Adrenal gland (tissue), 12 donors: ENCODE measurements around the gene MAD2L1BP. TPM values are rescaled to one million over a fixed set of nuclear protein-coding genes. Genes with fewer than 3 reads are reported as not detected.

Source experiments
- DNase-seq, 7 donors: peaks; one replicate each; pipeline ENCODE4 v3.0.0-alpha.2; 2019 to 2020
- H3K27ac ChIP-seq, 5 donors: fragments of 200-600 bp; sonication (generic) in 4 of 5; 1 replicate in 3 of 5; 2 replicates in 2 of 5; pipeline versions ENCODE4 v1.5.1 to v1.8.0; 2016 to 2020; ENCODE audit warnings: mild to moderate bottlenecking in 1 of 5
- H3K27me3 ChIP-seq: fragments of 200-600 bp; 2 replicates; pipeline ENCODE4 v1.8.0; 2021
- H3K36me3 ChIP-seq, 2 donors: fragments of 200-600 bp; replicated peaks in 1 of 2; 1 replicate in 1 of 2; 2 replicates in 1 of 2; pipeline versions ENCODE4 v1.5.1 to v1.8.0; 2018 to 2022
- H3K4me1 ChIP-seq, 2 donors: fragments of 200-600 bp; replicated peaks in 1 of 2; 1 replicate in 1 of 2; 2 replicates in 1 of 2; pipeline versions ENCODE4 v1.5.1 to v1.8.0; 2018 to 2021
- H3K4me3 ChIP-seq, 4 donors: fragments of 200-600 bp; sonication (generic) in 3 of 4; one replicate each; pipeline ENCODE4 v1.5.1; 2016 to 2018
- H3K9me3 ChIP-seq, 3 donors: fragments of 200-600 bp; sonication (generic) in 1 of 3; replicated peaks in 1 of 3; 1 replicate in 2 of 3; 2 replicates in 1 of 3; pipeline versions ENCODE4 v1.5.1 to v1.8.0; 2016 to 2021
- POLR2A ChIP-seq, 2 donors: fragments of 450-650 bp; IDR thresholded peaks; one replicate each; pipeline ENCODE4 v1.6.1; 2017; ENCODE audit warnings: antibody characterized with exemption in 2 of 2, mild to moderate bottlenecking in 2 of 2, moderate library complexity in 1 of 2
- WGBS, 4 donors: extraction: QIAGEN DNeasy Blood & Tissue Kit in 2 of 4; methylation state at CpG; one replicate each; pipeline versions ENCODE4 v1.1.5 to v1.1.7; 2013 to 2017; 5-methylcytosine and 5-hydroxymethylcytosine counted together
- intact Hi-C, 2 donors: fragments of 100-400 bp; cut with DNase I; formaldehyde crosslinking; loops; one replicate each; pipeline versions ENCODE4 v1.14.1 to v1.15.0; 2022 to 2023
- polyA plus RNA-seq, 3 donors: library from polyadenylated mRNA; stranded (reverse); fragments of 200-250 nt in 2 of 3; fragments of 350-450 nt in 1 of 3; fragmentation: Illumina TruSeq in 1 of 3; extraction: RNeasy Lipid Tissue Mini Kit (QIAGEN cat#74804) in 1 of 3; gene quantifications; one replicate each; pipeline ENCODE4 v1.2.3, GENCODE V29; 2013 to 2014
- total RNA-seq, 9 donors: library from RNA; depleted of rRNA in 4 of 9; stranded (reverse); fragments of >200 nt in 4 of 9; fragments of 120-200 nt in 1 of 9; fragmentation: NEBNext Ultra II Directional in 1 of 9; extraction: Animal tissue kit (Norgen Biotek cat#: 25700) in 1 of 9; gene quantifications; one replicate each; pipeline versions ENCODE4 v1.1.0 to v1.2.4, GENCODE V29; 2013 to 2023
- TF ChIP-seq, protein P1 (sequence below), 6 experiments: fragments of 450-650 bp in 4 of 6; fragments of 200-600 bp in 2 of 6; sonication (generic) in 1 of 6; IDR thresholded peaks; 1 replicate in 5 of 6; 2 replicates in 1 of 6; pipeline versions ENCODE4 v1.5.1 to v1.8.0; 2016 to 2021; ENCODE audit warnings: antibody characterized with exemption in 6 of 6, mild to moderate bottlenecking in 2 of 6, moderate library complexity in 1 of 6
- donor health status: healthy with polysubstance abuse.
- donor health status: Bipolar disorder and iron deficiency.
- donor health status: DM: yes; HTN: yes; CAD: no.
- donor health status: DM: no; HTN: no; CAD: no.
- donor health status: DM: no; HTN: no; CAD: no.
- donor health status: DM: yes; HTN: yes; CAD: no.

The MAD2L1BP gene
- total and polyA plus RNA-seq, 12 donors, result 15.2 to 112 (median 27.2) TPM

DNA sequence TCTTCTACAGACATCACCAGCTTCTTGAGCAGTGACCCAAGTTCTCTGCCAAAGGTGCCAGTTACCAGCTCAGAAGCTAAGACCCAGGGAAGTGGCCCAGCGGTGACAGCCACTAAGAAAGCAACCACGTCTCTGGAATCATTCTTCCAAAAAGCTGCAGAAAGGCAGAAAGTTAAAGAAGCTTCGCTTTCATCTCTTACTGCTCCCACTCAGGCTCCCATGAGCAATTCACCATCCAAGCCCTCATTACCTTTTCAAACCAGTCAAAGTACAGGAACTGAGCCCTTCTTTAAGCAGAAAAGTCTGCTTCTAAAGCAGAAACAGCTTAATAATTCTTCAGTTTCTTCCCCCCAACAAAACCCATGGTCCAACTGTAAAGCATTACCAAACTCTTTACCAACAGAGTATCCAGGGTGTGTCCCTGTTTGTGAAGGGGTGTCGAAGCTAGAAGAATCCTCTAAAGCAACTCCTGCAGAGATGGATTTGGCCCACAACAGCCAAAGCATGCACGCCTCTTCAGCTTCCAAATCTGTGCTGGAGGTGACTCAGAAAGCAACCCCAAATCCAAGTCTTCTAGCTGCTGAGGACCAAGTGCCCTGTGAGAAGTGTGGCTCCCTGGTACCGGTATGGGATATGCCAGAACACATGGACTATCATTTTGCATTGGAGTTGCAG lies 21.8 kb upstream of the MAD2L1BP start:
- no peak overlapping the region for H3K4me3 ChIP-seq
- H3K27me3 ChIP-seq, result no peaks in the 10 kb centered on the region
- 93 to 98% (median 94%) methylated on average over 5 to 6 of the region's 6 CpGs for WGBS, 4 donors
- TF ChIP-seq POLR2A (IDR thresholded peaks at IDR 0.05), result no peak
- TF ChIP-seq, protein P1, sequence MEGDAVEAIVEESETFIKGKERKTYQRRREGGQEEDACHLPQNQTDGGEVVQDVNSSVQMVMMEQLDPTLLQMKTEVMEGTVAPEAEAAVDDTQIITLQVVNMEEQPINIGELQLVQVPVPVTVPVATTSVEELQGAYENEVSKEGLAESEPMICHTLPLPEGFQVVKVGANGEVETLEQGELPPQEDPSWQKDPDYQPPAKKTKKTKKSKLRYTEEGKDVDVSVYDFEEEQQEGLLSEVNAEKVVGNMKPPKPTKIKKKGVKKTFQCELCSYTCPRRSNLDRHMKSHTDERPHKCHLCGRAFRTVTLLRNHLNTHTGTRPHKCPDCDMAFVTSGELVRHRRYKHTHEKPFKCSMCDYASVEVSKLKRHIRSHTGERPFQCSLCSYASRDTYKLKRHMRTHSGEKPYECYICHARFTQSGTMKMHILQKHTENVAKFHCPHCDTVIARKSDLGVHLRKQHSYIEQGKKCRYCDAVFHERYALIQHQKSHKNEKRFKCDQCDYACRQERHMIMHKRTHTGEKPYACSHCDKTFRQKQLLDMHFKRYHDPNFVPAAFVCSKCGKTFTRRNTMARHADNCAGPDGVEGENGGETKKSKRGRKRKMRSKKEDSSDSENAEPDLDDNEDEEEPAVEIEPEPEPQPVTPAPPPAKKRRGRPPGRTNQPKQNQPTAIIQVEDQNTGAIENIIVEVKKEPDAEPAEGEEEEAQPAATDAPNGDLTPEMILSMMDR (IDR thresholded peaks at IDR 0.05), result no peak
- intact Hi-C loops, result no loop called here
- H3K36me3 ChIP-seq, result peaks cover 0 to 34% of the 10 kb centered on the region in 2 donors
- no peak for DNase-seq
- no peak overlapping the region for H3K27ac ChIP-seq
- H3K9me3 ChIP-seq, result no peaks in the 10 kb centered on the region
- no peaks in the 10 kb centered on the region for H3K4me1 ChIP-seq

DNA sequence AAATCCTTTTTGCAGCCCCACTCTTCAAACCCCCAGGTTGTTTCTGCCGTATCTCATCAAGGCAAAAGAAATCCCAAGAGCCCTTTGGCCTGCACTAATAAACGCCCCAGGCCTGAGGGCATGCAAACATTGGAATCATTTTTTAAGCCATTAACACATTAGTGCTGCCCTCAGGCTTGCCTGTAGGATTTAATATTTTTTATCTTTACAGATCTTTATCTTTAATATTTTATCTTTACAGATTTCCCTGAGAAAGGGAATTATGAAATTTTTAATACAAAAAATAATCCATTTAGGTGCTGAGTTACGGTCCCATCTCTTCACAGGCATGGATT lies 21.3 kb upstream of the MAD2L1BP start:
- 82 to 93% (median 92%) methylated on average over 3 of the region's 3 CpGs for WGBS, 4 donors
- H3K4me1 ChIP-seq, result no peaks in the 10 kb centered on the region
- no peak overlapping the region for H3K27ac ChIP-seq
- H3K27me3 ChIP-seq, result no peaks in the 10 kb centered on the region
- no peaks in the 10 kb centered on the region for H3K9me3 ChIP-seq
- H3K4me3 ChIP-seq, result no peak overlapping the region
- TF ChIP-seq POLR2A (IDR thresholded peaks at IDR 0.05), result no peak
- TF ChIP-seq, protein P1 (IDR thresholded peaks at IDR 0.05), result no peak
- H3K36me3 ChIP-seq, result peaks cover 0 to 34% of the 10 kb centered on the region in 2 donors
- intact Hi-C loops, result no loop called here
- no peak for DNase-seq

DNA sequence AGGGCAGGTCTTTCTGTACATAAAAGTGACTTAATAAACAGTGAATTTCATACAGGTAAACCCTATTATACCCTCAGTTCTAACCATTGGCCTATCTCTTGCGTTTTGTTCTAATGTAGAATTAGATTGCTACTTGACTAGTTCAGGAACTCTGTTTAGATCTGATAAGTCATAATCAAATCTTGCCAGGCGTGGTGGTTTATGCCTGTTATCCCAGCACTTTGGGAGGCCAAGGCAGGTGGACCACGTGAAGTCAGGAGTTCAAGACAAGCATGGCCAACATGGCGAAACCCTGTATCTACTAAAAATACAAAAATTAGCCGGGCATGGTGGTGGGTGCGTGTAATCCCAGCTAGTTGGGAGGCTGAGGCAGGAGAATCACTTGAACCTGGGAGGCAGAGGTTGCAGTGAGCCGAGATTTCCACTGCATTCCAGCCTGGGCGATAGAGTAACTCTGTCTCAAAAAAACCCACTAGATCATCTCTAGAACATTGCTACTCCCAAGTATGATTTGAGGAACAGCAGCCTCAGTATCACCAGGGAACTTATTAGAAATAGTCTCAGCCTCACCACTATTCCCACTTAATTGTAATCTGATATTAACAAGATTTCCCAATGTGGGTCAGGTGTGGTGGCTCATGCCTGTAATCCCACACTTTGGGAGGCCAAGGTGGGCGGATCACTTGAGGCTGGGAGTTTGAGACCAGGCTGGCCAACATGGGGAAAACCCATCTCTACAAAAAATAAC lies 18.7 kb upstream of the MAD2L1BP start:
- Histone ChIP-seq H3K4me1 (no peaks in the 10 kb centered on the region), H3K4me3 (no peak overlapping the region), H3K36me3 (peaks cover 0 to 41% of the 10 kb centered on the region in 2 donors), H3K27ac (no peak overlapping the region), H3K27me3 (no peaks in the 10 kb centered on the region), H3K9me3 (no peaks in the 10 kb centered on the region)
- peak in 1 of 7 donors; percentile 48 for DNase-seq
- WGBS, 4 donors, result 89 to 95% (median 92%) methylated on average over 9 of the region's 9 CpGs
- intact Hi-C loops, result no loop called here
- no peak for TF ChIP-seq POLR2A (IDR thresholded peaks at IDR 0.05)
- TF ChIP-seq, protein P1 (IDR thresholded peaks at IDR 0.05), result no peak

DNA sequence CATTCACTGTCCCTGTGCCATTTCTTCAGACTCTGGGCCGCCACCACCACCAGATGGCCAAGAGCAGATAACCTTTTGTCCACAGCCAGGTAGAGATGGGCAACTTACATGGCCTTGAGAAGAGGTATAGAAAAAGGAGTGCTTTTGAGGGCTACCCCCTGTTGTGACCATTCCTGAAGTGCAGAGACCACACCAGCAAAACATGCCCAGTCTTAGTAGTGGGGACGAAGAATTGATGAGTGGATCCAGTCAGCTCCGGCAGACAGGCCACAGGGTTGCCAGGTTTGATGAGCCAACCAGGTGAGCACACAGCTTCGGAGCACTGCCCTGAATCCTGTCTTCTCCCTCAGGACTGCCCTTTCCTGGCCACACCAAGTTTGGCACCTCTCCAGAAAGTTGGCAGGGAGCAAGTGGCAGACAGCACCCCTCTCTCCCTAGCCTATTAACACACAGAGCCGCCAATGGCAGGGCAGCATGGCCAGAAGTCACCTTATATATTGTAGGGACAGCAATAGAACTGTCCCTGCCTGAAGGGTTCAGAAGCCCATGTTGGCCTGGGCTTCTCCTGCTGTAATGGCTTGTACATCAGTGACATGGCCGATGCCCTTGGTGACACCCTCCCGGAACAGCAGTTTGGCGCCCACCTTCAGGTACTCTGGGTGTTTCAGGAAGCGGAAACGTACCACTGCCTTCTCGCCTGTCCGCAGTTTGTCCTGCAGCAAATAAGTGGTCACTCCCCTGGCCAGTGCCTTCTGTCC lies 14.4 kb upstream of the MAD2L1BP start:
- no peaks in the 10 kb centered on the region for H3K27me3 ChIP-seq
- peak in 1 of 7 donors; percentile 54 for DNase-seq
- H3K27ac ChIP-seq, result no peak overlapping the region
- no peaks in the 10 kb centered on the region for H3K4me1 ChIP-seq
- no peaks in the 10 kb centered on the region for H3K9me3 ChIP-seq
- peaks cover 0 to 62% of the 10 kb centered on the region in 2 donors for H3K36me3 ChIP-seq
- H3K4me3 ChIP-seq, result no peak overlapping the region
- TF ChIP-seq, protein P1 (IDR thresholded peaks at IDR 0.05), result no peak
- no peak for TF ChIP-seq POLR2A (IDR thresholded peaks at IDR 0.05)
- WGBS, 4 donors, result 93 to 100% (median 94%) methylated on average over 3 to 12 of the region's 12 CpGs
- intact Hi-C loops, result no loop called here
